HG02678 (cell line): ENCODE measurements around the gene SMYD3.
"Not testable (repeated sequence)": the region's sequence is repeated elsewhere in the genome, so short reads cannot be mapped to it uniquely, and the experiment has no call there.

Experiments used
- ATAC-seq: cut with Tn5 transposase; IDR thresholded peaks from one replicate; pipeline ENCODE4 v1.9.1; 2021; ENCODE audit warnings: mild to moderate bottlenecking, moderate library complexity; ENCODE audit not compliant: unreplicated experiment

SMYD3 gene

DNA sequence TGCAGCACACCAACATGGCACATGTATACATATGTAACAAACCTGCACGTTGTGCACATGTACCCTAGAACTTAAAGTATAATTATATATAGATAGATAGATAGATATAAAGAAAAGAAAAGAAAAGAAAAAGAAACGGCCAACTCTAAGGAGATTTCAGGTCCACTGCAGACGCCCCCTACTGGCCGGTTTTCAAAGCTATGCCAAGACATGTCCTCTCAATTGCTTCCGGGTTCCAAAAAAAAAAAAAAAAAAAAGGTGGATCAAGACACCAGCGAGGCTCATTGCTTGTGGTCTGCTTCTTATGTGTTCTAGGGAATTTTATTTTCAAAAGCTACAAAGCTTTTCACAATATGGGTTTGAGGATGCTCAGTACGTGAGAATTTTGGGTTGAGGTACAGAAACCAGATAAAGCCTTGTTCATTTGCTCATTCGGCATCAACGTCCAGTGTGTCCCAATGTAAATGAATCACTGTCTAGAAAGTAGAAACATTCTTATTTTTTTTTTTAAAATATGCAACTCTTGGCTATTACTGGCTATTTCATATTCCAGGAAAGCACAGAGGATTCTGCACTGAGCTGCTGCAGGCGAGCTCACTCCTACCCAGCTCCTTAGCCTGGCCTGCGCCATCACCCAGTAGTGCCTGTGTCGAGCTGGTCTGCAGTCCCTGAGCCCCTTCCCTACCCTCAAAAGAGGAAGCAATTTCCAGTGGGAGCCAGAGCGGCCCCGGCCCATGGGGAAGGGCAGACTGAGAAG, 709.3 kb downstream of the SMYD3 start:
- no peak for ATAC-seq

DNA sequence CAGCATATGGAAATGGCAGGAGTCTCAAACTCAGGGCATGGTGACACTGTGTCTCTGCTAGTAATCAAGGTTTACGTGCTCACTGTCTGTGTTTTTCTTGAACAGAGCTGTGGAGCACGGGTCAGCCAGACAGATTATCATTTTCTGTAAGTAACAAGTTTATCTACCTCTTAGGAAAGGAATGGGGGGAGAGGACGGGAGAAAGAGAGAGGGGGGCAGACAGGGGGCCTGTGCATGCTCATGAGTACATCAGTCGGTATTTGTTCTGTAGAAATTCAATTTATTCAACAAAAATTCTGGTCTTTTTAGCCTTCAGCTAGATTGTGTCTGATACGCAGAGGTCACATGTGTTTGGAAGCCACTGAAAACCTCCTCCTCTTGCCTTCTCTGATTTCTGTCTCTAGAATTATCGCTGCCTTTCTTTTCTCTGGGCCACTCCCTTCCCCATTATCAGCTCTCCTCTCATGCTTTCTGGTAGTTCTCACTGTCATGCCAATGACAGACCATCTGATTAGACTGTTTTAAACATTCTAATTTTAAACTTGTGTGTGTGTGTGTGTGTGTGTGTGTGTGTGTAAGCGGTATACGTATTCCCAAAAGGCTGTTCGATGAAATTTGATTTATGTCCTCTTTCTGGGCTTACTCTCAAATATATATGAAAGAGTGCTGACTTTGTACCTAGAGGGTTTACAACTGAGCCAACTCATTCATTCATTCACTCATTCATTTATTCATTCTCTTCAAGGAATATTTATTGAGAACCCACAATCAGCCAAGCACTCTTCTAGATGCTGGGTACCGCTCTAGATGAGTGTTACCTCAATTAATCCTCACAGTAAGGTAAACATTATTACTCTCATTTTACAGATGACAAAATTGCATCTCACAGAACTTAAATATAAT, 715.4 kb downstream of the SMYD3 start:
- ATAC-seq: no peak

DNA sequence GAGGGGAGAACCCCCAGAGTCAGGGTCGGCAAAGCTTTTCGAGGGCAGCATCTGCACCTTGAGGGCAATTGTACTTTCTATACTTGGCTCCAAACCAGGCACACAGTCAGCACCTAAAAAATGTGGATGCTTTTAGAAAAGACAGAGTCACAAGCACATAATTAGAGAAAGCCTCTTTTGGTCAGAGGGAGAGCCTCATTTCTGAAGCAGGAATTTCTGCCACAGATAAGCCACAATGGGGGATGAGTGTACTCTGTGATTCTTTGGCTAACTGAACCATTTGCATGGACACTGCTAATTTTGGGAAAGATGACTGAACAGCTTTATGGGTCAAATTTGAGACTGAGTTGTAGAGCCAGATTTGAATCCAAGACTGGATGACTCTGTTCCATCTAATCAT, 716.6 kb downstream of the SMYD3 start:
- no peak for ATAC-seq

DNA sequence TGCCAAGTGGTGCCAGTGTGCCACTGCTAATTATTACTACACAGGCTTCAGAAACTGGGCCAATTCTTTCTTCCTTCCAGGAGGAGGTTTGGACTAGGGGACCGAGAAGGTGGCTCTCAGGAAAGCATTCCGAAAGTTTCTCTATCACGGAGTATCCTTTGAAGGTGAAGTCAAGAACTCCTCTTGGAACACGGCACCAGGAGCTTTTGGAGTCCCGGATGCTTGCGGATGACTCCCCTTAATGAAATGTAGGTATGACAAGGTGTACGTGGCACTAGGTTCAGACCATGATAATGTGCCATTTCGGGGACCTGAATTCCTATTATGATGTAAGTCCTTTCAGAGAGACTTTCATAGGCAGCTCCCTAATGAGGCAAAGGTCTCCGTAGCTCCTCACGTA, 718.2 kb downstream of the SMYD3 start:
- ATAC-seq: no peak

DNA sequence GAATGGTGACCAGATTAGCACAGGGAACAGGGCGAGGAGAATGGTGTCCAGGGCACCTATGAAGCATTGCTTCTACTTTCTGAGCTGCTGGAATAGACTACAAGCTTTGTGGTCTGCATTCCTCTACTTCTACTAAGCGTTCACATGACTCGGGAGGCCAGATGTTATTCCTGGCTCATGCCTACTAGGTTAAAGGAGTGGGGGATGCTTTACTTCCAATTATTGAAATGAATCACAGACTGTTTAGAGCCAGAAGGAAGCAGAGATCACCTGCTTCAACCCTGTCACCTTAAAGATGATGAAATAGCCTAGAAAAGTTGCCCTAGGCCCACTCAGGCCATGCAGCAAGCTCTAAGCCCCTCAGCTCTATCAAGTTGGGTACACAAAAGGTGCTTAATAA, 718.8 kb downstream of the SMYD3 start:
- ATAC-seq: no peak

DNA sequence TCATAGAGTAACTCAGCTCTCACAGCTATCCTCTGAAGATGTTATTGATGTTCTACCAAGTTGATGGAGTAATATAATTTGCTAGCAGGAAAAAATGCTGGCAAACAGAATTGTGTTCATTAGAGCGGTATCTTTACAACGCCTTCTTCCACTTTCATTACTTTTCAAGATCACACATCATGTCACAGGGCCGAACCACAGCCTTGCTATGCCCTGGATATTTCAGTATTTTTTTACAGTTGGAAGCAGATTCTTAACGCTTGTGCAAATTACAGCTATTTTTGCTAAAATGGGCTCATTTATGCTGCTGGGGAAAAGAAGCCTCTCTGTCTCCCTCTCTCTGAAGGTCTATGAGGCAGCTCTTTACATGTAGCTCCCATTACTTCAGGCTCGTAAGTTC, 720.1 kb downstream of the SMYD3 start:
- no peak for ATAC-seq

DNA sequence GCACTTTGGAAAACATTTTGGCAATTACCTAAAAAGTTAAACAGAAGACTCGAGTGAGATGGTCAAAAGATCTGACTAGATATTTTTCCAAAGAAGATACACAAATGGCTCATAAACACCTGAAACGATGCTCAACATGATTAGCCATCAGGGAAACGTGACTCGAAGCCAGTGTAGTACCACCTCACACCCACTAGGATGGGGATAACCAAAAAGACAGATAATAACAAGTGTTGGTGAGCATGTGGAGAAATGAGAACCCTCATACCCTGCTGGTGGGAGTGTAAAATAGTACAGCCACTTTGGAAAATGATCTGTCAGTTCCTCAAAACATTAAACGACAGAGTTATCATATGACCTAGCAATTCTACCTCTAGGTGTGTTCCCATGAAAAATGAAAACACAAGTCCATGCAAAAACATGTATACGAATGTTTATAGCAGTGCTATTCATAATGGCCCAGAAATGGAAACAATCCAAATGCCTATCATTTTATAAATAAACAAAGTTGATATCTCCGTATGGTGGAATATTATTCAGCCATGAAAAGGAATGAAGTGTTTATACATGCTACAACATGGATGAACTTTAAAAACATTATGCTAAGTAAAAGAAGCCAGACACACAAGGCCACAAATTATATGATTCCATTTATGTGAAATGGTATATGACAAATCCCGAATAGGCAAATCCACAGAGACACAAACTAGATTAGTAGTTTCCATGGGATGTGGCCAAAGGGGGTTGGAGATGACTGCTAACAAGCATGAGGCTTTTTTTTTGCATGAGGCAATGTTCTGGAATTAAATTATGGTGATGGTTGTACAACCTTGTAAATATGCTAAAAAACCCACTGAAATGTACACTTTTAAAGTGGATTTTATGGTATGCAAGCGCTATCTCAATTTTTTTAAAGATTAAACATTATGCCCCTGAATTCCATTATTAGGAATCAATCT, 727.0 kb downstream of the SMYD3 start:
- no peak for ATAC-seq

DNA sequence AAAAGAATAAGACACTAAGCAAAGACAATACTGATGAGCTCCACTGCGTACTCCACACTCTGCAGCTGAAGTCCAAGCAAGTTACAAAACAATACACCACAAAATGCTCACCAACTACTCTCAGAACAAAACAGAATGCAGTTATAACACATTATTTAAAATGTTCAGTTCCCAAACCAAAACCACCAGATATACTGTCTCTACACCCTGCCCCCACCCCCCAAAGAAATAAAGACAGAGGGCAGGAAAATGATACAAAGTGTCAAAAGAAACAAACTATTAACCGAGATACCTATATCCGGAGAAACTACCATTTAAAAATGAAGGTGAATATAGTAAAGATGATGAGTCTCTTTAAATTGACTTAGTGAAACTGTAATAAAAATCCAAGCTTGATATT, 729.3 kb downstream of the SMYD3 start:
- ATAC-seq: no peak

DNA sequence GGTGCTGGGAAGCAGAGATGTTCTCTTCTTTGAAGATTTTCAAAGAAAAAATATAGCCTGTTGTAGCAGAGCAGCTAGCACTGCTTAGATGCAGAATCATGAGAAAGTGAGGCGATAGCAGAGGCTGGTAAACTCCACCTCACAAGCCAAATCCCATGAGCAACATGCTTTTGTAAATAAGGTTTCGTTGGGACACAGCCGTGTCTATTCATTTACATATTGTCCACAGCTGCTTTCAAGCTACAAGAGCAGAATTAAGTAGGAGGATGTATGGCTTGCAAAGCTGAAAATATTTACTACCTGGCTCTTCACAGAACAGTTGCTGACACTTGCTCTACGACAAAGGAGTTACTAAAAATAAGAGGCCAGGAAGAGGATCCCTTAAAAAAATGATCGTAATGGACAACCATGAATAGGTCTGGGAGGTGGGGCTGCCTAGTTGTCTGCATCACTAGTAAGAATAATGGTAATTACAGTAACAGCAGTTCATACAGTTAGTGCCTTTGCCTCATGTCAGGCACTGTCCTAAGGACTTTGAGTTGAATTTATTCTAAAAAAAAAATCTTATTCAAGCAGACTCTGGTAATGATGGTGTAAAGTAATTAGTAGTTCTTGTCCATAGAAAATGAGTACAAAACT, 730.3 kb downstream of the SMYD3 start:
- no peak for ATAC-seq

DNA sequence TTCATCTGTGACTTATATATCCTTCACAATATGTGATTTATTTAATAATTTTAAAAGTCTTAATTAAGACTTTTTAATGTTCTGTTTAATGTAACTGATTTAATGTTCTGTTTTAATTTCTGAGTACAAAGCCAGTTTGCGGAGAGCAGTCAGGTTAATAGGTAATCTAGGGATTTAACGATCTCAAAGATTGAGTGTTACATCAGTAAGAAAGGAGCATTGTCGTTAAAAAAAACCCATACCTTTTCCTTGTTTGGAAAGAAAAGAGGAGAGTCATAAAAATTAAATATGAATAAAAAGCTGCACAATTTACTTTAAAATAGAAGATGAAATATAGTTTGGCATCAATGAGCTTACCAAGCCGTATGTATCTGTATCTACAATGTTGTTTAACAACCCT, 730.9 kb downstream of the SMYD3 start:
- ATAC-seq: no peak

DNA sequence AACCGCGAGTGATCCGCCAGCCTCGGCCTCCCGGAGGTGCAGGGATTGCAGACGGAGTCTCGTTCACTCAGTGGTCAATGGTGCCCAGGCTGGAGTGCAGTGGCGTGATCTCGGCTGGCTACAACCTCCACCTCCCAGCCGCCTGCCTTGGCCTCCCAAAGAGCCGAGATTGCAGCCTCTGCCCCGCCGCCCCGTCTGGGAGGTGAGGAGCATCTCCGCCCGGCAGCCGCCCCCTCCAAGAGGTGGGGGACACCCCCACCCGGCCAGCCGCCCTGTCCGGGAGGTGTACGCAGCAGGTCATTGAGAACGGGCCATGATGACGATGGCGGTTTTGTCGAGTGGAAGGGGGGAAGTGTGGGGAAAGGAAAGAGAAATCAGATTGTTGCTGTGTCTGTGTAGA, 732.1 kb downstream of the SMYD3 start:
- ATAC-seq: not testable (repeated sequence)

DNA sequence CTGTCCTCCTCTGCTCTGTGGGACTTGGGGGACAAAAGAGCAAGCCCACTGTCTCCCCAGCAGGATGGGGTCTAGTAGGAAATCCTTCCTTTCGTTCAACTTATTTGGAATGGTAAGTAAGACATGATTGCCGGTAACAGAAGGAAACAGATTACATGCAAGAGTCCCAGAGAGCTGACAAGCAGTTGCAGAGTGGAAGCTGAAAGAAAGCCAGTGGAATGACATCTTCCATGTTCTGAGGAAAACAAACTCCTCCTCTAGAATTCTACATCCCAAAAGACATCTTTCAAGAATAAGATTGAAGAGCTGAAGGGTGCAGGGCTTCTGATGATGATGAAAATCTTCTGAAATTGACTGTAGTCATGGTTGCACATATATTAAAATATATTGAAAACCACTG, 732.9 kb downstream of the SMYD3 start:
- ATAC-seq: no peak

DNA sequence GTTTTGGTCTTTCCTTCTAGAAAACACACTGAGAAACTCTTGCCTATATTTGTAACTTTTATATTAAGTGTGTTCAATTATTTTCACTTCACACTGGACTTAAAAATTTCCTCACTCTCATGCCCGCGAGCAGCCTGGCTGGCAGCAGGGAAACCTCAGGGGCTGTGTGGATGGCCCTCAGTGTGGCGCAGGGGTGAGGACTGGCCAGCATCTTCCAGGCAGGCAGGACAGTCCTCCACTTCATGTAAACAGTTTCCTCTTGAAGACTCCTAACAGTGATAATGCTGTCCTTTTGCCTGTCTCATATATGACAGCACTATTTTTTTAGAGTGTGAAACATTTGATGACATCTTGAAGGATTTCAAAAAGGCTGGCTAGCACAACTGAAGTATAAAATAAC, 733.7 kb downstream of the SMYD3 start:
- no peak for ATAC-seq

DNA sequence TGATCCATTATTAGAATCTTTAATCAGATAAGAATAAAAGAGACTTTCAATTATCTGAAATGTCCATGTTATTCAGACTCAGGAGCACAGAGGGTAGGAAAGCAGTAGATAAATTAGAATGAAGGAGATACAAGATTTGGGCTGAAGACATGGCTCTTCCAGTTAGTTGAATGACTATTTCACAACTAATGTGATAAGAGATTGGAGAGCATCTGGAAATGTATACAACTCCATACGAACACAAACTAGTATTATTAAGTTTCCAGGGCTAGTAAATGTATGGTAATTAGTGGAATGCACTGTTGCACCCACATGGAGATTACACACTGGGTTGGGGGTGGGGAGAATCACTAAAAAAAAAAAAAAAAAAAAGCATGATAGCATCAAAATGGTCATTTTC, 734.3 kb downstream of the SMYD3 start:
- no peak for ATAC-seq

DNA sequence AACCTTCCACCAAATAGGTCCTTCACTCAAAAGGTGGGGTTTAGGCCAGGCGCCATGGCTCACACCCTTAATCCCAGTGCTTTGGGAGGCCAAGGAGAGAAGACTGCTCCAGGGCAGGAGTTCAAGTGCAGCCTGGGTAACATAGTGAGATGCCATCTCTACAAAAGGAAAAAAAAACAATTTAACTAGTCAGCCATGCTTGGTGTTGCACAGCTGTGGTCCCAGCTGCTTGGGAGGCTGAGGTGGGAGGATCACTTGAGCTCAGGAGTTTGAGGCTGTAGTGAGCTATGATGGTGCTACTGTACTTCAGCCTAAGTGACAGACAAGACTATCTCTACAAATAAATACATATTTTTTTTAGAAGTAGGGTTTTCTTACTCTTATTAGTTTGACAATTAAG, 734.8 kb downstream of the SMYD3 start:
- ATAC-seq: no peak

DNA sequence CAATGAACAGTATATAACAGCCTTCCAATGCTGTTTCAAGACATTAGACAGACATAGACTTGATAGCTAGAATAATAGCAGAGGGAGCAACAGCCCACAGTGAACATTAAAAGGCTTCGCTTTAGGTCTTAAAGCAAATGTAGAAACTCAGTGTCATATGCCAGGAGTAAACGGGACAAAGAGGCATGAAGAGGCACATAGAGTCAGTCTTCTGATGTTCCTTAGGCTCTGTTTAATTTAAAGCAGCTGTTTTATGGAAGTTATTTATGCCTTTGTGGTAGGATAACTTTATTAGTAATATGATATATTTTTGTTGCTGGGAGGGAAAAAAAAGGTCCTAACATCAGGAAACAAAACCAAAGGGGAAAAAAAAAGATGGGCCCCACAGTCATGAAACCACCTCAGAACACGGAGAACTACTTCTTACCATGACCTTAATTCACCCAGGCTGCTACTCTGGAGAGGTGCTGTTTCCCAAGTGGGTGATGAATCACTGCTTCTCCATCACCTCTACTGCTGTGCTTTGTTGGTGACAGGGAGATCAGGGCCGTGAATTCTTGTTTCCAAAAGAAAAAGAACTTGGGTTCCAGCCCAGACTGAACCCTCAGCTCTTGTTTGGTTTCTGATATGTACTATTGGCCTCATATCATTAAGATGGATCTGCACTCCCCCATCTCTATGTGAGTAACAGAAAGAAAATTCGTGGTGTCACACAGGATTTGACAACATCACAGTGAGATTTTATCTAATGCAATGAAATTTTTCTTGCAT, 735.4 kb downstream of the SMYD3 start:
- no peak for ATAC-seq

DNA sequence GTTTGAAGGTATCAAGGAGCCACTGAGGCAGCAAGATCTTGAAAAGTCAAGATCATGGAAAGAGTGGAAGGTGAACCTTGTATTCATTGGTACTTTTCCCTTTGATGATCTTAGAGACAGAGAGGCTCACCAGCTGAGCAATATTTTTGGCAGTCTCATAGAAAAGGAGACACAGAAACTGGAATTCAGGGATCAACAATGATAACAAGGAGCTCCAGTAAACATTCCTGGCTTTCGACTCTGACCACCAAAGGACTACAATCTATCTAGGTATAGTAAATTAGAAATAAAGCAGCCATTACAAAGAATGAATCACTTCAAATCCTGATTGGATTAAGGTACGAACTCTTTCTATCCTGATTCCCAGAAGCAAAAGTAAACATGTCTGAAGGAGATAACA, 736.9 kb downstream of the SMYD3 start:
- no peak for ATAC-seq

DNA sequence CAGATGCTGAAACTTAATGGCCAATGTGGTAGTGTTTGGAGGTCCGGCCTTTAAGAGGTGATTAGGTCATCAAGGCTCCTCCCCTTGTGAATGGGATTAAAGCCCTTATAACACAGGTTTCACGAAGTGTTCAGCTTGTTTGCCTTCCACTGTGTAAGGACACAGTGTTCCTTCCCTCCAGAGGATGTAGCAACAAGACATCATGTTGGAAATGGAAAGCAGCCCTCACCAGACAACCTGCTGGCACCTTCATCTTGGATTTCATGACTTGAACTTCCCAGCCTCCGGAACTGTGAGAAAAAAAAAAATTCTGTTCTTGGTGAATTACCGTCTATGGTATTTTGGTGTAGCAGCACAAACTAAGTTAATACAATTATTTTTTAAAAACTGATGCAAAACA, 738.5 kb downstream of the SMYD3 start:
- ATAC-seq: no peak

DNA sequence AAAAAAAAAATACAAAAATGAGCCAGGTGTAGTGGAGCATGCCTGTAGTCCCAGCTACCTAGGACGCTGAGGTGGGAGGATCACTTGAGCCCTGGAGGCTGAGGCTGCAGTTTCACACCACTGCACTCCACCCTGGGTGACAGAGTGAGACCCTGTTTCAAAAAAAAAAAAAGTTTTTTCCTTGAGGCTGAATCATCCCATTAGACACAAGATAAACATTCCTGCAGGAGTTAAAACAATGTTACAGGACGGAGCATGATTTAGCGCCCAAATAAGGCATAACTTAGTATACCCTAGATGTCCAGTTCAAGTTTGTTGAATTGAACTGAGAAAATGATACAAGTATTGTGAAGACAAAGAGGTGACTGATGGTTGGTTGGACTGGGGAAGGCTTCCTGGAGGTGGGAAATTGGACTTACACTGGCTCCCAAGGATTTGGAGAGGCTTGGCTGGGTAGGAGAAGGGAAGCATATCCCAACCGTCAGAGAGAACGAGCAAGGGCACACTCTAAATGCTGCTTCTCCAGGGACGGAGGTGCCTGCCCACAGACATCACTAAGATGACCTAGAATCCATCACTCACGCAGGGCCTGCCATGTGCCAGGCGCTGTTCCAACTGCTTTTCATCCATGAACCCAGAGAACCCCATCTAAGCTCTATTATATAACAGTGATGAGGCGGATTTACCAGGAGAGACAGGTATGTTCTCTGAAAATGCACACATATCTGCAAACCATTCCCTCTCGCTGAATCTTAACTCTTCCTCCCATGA, 741.7 kb downstream of the SMYD3 start:
- ATAC-seq: no peak
